ENCODE measurements around the gene LY6G6F.

Gene LY6G6F

GRCh38 chr6:31740397-31741223, 33.9 kb downstream of the LY6G6F start:
- no peak for DNase-seq

GRCh38 chr6:31741815-31742214, 35.1 kb downstream of the LY6G6F start:
- DNase-seq: no peak

GRCh38 chr6:31742894-31743293, 36.2 kb downstream of the LY6G6F start:
- DNase-seq: no peak

- no peak for DNase-seq
Measured at GRCh38 chr6:31744422-31744821, 37.8 kb downstream of the LY6G6F start.

- DNase-seq: no peak
Measured at GRCh38 chr6:31749301-31750036, 42.8 kb downstream of the LY6G6F start.

- DNase-seq: no peak
Measured at GRCh38 chr6:31750411-31751022, 43.9 kb downstream of the LY6G6F start.

DNA sequence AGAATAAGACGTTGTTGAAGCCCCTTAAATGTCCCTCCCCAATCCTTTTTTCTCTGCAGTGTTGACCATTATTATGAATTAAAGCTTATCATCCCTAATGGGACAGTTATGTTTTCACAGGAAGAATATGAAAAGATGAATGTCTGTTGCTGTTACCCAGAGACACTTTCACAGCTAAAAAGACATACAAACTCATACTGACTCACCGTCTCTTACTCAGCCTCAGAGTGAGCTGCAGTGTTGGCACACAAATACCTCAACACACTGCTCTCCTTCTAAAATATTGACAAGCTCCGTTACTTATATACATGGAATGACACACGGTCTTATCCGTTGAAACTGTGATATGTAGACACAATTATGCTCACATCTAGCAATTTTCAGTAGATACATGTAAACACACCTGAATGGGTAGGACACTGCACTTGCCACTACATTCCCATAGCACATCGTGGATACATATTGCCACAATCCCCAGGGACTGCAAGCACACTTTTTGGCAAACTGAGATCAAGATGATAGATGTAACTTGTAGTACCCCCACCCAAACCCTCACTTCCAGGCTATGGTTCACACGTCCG, 46.2 kb downstream of the LY6G6F start:
- DNase-seq: no peak

DNA sequence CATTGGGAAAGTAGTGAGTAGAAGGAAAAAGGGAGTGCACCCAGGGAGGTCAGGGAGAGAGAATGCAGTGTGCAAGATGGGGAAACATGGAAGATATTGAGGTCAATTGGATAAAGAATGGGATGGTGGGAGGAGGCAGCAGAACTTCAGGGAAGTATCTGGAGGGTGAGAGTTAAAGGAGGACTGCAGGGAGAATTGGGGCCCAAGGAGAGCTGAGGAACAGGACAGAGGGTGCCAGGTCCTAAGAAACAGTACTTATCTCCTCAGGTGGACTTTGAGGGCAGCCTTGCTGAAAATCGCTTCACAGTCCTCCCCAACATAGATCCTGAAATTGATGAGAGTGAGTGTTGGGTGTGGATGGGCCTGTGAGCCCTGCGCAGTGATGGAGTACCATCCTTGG, 51.6 kb downstream of the LY6G6F start:
- no peak for DNase-seq

Measured in activated effector memory CD4-positive, alpha-beta T cell treated with Interleukin-2 at 50 U/mL for 16 hours (primary cell).